ENCODE results near the gene AKAP1. TPM values are rescaled to one million over a fixed set of nuclear protein-coding genes. Genes with fewer than 3 reads are reported as not detected.

Gene AKAP1
- total and polyA plus RNA-seq, 9 of the 15 experiments (the other 6 are each of a cell fraction or from before 2014, with no cell fraction given) = 12.9 to 63.8 (median 36.4) TPM

DNA sequence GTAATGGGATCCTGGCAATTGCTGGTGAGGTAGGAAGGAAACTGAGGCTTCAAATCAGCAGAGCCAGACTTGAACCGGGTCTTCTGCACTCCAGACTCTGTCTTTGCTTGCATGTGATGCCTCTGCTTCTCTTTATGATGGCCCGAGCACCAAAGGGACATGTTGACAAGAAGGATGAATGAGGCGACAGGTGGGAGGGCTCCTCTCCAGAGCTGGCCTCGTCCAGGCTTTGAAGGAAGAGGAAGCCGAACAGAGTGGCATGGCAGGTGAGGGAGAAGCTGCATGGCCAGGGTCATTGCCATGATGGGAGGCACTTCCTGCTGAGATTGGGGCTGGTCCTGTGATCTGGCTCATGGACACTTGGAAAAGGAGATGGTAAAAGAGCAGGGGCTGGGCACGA lies 40.8 kb downstream of the AKAP1 start:
- no peaks in the 10 kb centered on the region for H3K9me3 ChIP-seq (replicated peaks; ENCODE audit: control insufficient read depth, insufficient read depth, low read depth, low read length)
- H3K4me3 ChIP-seq = no peak overlapping the region
- WGBS (ENCODE audit: insufficient coverage, low coverage, missing lambda C conversion rate) = 71% methylated on average over 6 of the region's 6 CpGs
- H3K27me3 ChIP-seq (ENCODE audit: control insufficient read depth in 2 of 2, insufficient read depth in 2 of 2, low read length in 2 of 2) = 0 out of 5 replicates have a peak, but pooled peaks cover 0 to 3% of the 10 kb centered on the region in 2 experiments
- no peak for DNase-seq (ENCODE audit: extremely low read depth in 1 of 4, low spot score in 3 of 4)
- H3K36me3 ChIP-seq (ENCODE audit: control insufficient read depth, insufficient read depth, low read length) = peaks cover 25% of the 10 kb centered on the region; the same call in 2 of the 3 replicates
- H3K9me1 ChIP-seq (ENCODE audit: control insufficient read depth, insufficient read depth, low read length) = no peaks in the 10 kb centered on the region
- H3K4me2 ChIP-seq (ENCODE audit: insufficient read depth, low read length) = no peak overlapping the region
- no peak for ATAC-seq
- no peak overlapping the region for H2AFZ ChIP-seq (ENCODE audit: low read depth, low read length)
- no peak overlapping the region; a peak in 1 of 4 replicates for H3K9ac ChIP-seq (ENCODE audit: insufficient read depth in 1 of 2, low read depth in 2 of 2, low read length in 2 of 2)
- BruUV-seq (replicated peaks) = no TSS peak
- TF ChIP-seq NFE2 (IDR thresholded peaks at IDR 0.05; ENCODE audit: low read depth) = no peak
- TF ChIP-seq POLR2AphosphoS5 (IDR thresholded peaks at IDR 0.05; ENCODE audit: control insufficient read depth, insufficient read depth, low read depth, low read length) = peak; percentile 4; the same call in 1 of the 2 replicates
- no peaks in the 10 kb centered on the region; the same call in 1 of the 2 replicates for H4K20me1 ChIP-seq (replicated peaks; ENCODE audit: control insufficient read depth, insufficient read depth, low read length)
- intact Hi-C loops (cut with micrococcal nuclease) (loop anchor here (5.0 kb wide), 1 partner anchor 546 kb away; no protein-coding TSS in a partner anchor), in situ Hi-C loops (cut with MboI) (loop anchor here (5.0 to 25.0 kb wide), 2 partner anchors 621 to 986 kb away; partner anchors contain the start of gene CCDC182)
- H3K4me1 ChIP-seq (replicated peaks in 1 of 2; ENCODE audit: control insufficient read depth in 2 of 2, insufficient read depth in 2 of 2, low read length in 2 of 2) = peaks cover 0 to 3% of the 10 kb centered on the region in 2 experiments; a peak in 1 of 5 replicates
- no peaks in the 10 kb centered on the region for H3K79me2 ChIP-seq (ENCODE audit: control insufficient read depth, insufficient read depth, low read length)
- ChIA-PET POLR2A (interaction anchor here (0.6 to 1.1 kb wide), 4 partner anchors 10 to 569 kb away, joined by 3 read pairs; no protein-coding TSS in a partner anchor), CTCF (ENCODE audit: low intra/inter-chr PET ratio) (interaction anchor here (0.9 kb wide), 1 partner anchor 117 kb away, joined by 3 read pairs; no protein-coding TSS in a partner anchor)
- no peak for FAIRE-seq
- no peak overlapping the region for H3K27ac ChIP-seq (ENCODE audit: extremely low read depth, low read depth, low read length)

GRCh38 chr17:57130708-57131461 lies 45.8 kb downstream of the AKAP1 start:
- Histone ChIP-seq H3K9me1 (ENCODE audit: control insufficient read depth, insufficient read depth, low read length) (no peaks in the 10 kb centered on the region), H3K36me3 (ENCODE audit: control insufficient read depth, insufficient read depth, low read length) (no peaks in the 10 kb centered on the region), H2AFZ (ENCODE audit: low read depth, low read length) (no peak overlapping the region), H3K4me1 (replicated peaks in 1 of 2; ENCODE audit: control insufficient read depth in 2 of 2, insufficient read depth in 2 of 2, low read length in 2 of 2) (peaks cover 0 to 4% of the 10 kb centered on the region in 2 experiments; a peak in 1 of 5 replicates), H3K9ac (ENCODE audit: insufficient read depth in 1 of 2, low read depth in 2 of 2, low read length in 2 of 2) (no peak overlapping the region), H3K9me3 (replicated peaks; ENCODE audit: control insufficient read depth, insufficient read depth, low read depth, low read length) (no peaks in the 10 kb centered on the region), H3K27me3 (ENCODE audit: control insufficient read depth in 2 of 2, insufficient read depth in 2 of 2, low read length in 2 of 2) (peaks cover 18 to 20% of the 10 kb centered on the region in 2 experiments), H4K20me1 (replicated peaks; ENCODE audit: control insufficient read depth, insufficient read depth, low read length) (no peaks in the 10 kb centered on the region; the same call in 1 of the 2 replicates), H3K4me3 (no peak overlapping the region), H3K27ac (ENCODE audit: extremely low read depth, low read depth, low read length) (no peak overlapping the region), H3K79me2 (ENCODE audit: control insufficient read depth, insufficient read depth, low read length) (no peaks in the 10 kb centered on the region), H3K4me2 (ENCODE audit: insufficient read depth, low read length) (no peak overlapping the region)
- ChIA-PET POLR2A (no interaction called here), CTCF (ENCODE audit: low intra/inter-chr PET ratio) (interaction anchor here (0.6 to 1.7 kb wide), 10 partner anchors 113 to 1316 kb away, joined by 3 to 12 read pairs (median 4); no protein-coding TSS in a partner anchor)
- peak; percentile 91 for FAIRE-seq
- no TSS peak for BruUV-seq (replicated peaks)
- DNase-seq (ENCODE audit: extremely low read depth in 1 of 4, low spot score in 3 of 4) = peak; percentile 88 to 91 (median 90)
- WGBS (ENCODE audit: insufficient coverage, low coverage, missing lambda C conversion rate) = 22% methylated on average over 14 of the region's 16 CpGs
- ATAC-seq = peak; percentile 98
- in situ Hi-C loops (cut with MboI) (loop anchor here (25.0 kb wide), 1 partner anchor 981 kb away; no protein-coding TSS in a partner anchor), intact Hi-C loops (cut with micrococcal nuclease) (loop anchor here (5.0 to 10.0 kb wide), 4 partner anchors 111 to 984 kb away; no protein-coding TSS in a partner anchor)
- TF ChIP-seq ARHGAP35 (IDR thresholded peaks at IDR 0.05; ENCODE audit: partially characterized antibody) (no peak), CCNT2 (IDR thresholded peaks at IDR 0.05; ENCODE audit: borderline replicate concordance, extremely low read depth, insufficient read length, low read depth, low read length) (no peak), RAD21 (CRISPR knock-in tag; conservative IDR thresholded peaks at IDR 0.05 in 1 of 2, IDR thresholded peaks at IDR 0.05 in 1 of 2) (peak; percentile 60 to 77), ZFX (CRISPR knock-in tag; IDR thresholded peaks at IDR 0.05) (no peak), ZFP36 (IDR thresholded peaks at IDR 0.05; ENCODE audit: low read depth, low read length, partially characterized antibody) (no peak)
- TF ChIP-seq, protein P1, sequence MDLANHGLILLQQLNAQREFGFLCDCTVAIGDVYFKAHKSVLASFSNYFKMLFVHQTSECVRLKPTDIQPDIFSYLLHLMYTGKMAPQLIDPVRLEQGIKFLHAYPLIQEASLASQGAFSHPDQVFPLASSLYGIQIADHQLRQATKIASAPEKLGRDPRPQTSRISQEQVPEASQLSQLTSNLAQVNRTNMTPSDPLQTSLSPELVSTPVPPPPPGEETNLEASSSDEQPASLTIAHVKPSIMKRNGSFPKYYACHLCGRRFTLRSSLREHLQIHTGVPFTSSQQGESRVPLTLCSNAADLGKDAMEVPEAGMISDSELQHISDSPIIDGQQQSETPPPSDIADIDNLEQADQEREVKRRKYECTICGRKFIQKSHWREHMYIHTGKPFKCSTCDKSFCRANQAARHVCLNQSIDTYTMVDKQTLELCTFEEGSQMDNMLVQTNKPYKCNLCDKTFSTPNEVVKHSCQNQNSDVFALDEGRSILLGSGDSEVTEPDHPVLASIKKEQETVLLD (IDR thresholded peaks at IDR 0.05) = no peak
- TF ChIP-seq, protein P2, sequence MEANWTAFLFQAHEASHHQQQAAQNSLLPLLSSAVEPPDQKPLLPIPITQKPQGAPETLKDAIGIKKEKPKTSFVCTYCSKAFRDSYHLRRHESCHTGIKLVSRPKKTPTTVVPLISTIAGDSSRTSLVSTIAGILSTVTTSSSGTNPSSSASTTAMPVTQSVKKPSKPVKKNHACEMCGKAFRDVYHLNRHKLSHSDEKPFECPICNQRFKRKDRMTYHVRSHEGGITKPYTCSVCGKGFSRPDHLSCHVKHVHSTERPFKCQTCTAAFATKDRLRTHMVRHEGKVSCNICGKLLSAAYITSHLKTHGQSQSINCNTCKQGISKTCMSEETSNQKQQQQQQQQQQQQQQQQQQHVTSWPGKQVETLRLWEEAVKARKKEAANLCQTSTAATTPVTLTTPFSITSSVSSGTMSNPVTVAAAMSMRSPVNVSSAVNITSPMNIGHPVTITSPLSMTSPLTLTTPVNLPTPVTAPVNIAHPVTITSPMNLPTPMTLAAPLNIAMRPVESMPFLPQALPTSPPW (CRISPR knock-in tag; IDR thresholded peaks at IDR 0.05) = peak; percentile 92

All from K562 (cell line).